GM18508 (cell line): ENCODE results near the gene ABCB1.
A peak's percentile ranks its signal among the peaks of the same experiment; 100 is the strongest.
"Not testable (repeated sequence)": the region's sequence is repeated elsewhere in the genome, so short reads cannot be mapped to it uniquely, and the experiment has no call there.

Experiments
- ATAC-seq: cut with Tn5 transposase; IDR thresholded peaks from one replicate; pipeline ENCODE4 v1.9.1; 2021; ENCODE audit warnings: moderate number of reproducible peaks; ENCODE audit not compliant: insufficient read depth, unreplicated experiment

Gene ABCB1

GRCh38 chr7:87580636-87581035 lies 20.0 kb downstream of the ABCB1 start:
- ATAC-seq: no peak

DNA sequence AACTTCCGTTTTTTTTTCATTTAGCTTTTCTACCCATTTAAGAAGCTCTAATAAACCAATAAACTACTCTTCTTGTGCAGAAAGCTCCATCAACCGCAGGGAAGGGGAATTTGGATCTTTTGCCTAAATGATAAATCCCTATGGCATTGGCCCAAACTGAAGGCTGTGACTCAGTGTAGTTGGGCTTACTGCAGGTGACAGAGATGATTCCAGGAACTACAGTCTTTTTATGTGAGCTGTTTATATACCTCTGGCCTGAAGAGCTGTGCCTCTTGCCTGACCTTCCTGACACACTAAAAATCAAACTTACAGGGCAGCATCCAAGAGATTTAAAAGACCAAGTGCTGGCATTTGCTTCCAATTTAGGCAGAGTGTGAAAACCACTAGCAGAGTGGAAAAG lies 25.2 kb downstream of the ABCB1 start:
- ATAC-seq: no peak

GRCh38 chr7:87574630-87575029 lies 26.1 kb downstream of the ABCB1 start:
- no peak for ATAC-seq

DNA sequence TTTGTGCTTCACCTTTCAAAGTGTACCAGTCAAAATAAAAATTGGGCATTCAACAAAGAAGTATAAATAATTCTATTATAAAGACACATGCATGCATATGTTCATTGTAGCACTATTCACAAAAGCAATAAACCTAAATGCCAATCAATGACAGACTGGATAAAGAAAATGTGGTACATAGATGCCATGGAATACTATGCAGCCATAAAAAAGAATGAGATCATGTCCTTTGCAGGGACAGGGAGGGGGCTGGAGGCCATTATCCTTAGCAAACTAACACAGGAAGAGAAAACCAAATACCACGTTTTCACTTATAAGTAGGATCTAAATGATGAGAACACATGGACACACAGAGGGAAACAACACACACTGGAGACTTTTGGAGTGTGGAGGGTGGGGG lies 28.2 kb downstream of the ABCB1 start:
- ATAC-seq: not testable (repeated sequence)

- no peak for ATAC-seq
These were observed 30.5 kb downstream of the ABCB1 start for GRCh38 chr7:87570178-87570577.

DNA sequence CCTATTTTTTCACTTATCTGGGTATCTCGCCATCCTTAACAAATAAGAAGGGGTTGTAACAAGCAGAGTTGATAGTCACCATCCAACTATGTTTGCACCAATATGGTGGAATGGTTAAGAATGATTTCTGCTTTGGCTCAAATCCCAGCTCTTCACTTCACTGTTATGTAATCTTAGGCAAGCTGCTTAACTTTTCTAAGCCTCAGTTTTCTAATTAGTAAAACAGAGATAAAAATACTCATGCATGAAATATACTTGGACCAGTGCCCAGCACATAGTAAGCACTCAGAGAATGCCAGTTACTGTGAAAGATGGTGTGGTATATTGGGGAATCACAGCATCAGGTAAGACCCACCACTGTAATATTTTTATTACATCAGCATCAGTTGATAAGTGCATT lies 33.6 kb downstream of the ABCB1 start:
- no peak for ATAC-seq

DNA sequence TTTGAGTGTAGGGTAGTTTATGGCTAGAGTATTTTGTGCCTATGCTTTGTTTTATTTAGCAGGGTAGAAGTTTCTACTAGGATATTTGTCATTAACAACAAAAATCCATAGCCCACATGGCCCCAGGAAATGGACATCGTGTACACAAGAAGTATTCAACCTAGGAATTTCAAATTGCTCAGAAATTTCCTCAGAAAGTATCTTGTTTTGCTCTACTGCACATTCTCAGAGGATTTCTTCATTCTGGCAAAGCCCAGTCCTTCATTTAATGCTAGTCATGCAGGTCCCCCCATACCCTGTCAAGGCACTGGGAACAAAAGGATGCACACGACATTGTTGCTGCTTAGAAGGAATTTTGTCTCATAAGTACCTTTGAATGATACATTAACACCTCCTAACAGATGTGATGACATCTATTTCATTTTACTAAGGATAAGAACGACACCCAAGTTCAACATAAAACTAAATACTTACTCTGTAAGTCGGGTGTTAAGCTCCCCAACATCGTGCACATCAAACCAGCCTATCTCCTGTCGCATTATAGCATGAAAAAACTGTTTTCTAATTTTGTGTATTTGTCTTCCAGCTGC lies 34.3 kb downstream of the ABCB1 start:
- no peak for ATAC-seq

- no peak for ATAC-seq
These were observed 34.8 kb downstream of the ABCB1 start for GRCh38 chr7:87565877-87566276.

- peak; percentile 92 for ATAC-seq
These were observed 36.3 kb downstream of the ABCB1 start for GRCh38 chr7:87564296-87564963.

GRCh38 chr7:87561702-87562101 lies 39.0 kb downstream of the ABCB1 start:
- ATAC-seq: no peak

GRCh38 chr7:87561102-87561501 lies 39.6 kb downstream of the ABCB1 start:
- ATAC-seq: no peak

GRCh38 chr7:87552351-87552900 lies 48.3 kb downstream of the ABCB1 start:
- no peak for ATAC-seq

GRCh38 chr7:87548123-87548919 lies 52.4 kb downstream of the ABCB1 start:
- no peak for ATAC-seq

- ATAC-seq: no peak
These were observed 54.9 kb downstream of the ABCB1 start for GRCh38 chr7:87545760-87546159.

- no peak for ATAC-seq
These were observed 57.1 kb downstream of the ABCB1 start for GRCh38 chr7:87543623-87544022.

DNA sequence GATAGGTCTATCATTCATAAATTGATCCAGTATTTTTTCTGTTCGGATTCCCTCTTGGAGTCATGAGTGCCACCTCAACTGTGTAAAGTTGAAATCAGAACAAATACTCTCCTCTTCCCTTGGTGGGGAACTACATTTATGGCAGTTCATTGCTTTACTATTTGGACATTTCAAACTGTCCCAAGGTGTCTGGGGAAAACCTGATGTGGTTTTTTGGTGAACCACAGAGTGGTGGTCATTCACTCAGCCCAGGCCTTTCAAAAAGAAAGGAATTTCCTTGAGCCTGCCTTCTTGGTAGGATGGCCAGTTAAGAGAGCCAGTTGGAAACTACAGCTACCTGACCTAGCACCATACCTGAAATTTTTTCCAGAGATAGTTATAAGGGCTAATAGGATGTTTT lies 59.0 kb downstream of the ABCB1 start:
- no peak for ATAC-seq

GRCh38 chr7:87538052-87538451 lies 62.6 kb downstream of the ABCB1 start:
- no peak for ATAC-seq

DNA sequence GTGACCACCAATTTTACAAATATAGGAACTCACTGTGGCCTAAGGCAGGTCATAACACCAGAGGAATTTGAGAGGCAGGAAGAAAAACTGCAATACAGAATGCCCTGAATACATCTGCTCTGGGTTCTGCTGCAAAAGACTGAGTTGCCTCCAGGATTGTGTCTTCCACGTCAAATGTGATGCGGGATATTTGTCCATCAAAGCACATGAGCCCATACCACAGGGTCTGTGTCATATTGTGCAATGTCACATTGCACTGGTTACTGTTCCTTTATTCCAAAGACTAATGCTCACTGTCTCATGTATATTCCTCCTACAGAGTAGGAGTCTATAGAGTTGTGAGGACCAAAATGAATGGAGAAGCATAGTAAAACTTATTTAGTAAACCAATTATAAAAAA lies 66.6 kb downstream of the ABCB1 start:
- no peak for ATAC-seq

DNA sequence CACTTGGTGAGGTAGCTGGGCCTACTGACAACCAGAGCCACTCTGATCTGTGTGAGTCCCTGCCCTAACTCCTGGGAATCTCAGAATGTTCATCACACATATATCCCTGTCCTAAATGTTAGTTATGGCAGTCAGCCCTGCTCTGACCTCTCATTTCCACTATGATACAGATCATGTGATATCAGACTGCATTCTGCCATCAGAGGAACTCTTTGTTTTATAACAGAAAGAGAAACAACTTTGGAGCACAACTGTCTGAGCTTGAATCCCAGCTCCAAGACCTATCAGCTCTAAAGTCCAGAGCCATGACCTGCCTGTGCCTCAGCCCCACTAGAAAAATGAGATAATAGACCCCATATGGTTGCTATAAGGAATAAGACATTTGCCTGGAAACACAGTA lies 70.6 kb downstream of the ABCB1 start:
- ATAC-seq: no peak

DNA sequence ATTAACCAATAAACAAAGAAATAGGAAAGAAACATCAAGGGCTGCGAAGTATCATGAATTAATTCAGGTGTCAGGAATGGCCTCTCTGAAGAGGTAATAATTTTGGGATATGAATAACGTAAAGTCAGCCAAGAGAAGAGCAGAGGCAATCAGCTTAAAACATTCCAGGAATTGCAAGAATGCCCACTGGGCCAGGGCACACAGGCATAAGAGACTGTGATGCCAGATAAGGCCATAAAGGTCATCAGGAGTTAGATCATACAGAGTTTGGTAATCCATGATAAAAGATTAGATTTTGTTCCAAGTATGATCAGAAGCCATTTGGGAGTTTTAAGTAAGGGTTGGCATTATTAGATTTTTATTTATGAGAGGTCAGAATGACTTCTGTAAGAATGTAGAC lies 72.0 kb downstream of the ABCB1 start:
- no peak for ATAC-seq

- no peak for ATAC-seq
These were observed 81.9 kb downstream of the ABCB1 start for GRCh38 chr7:87518735-87519134.
